ENCODE data around the gene SEMA4G. TPM values are rescaled to one million over a fixed set of nuclear protein-coding genes. Genes with fewer than 3 reads are reported as not detected.

SEMA4G gene
- total and polyA plus RNA-seq, 2 of the 4 experiments (the other 2 are of a cell fraction): 0.90 to 8.7 TPM

- H3K4me3 ChIP-seq (ENCODE audit: insufficient read depth, low read depth, low read length): no peak overlapping the region
- BruUV-seq (replicated peaks): no TSS peak
These were observed 20.4 kb upstream of the SEMA4G start for GRCh38 chr10:100948916-100949315.

More at GRCh38 chr10:100948916-100949315, 20.4 kb upstream of the SEMA4G start:
- no peak overlapping the region for H2BK15ac ChIP-seq (ENCODE audit: low read depth, low read length)
- no peak overlapping the region for H4K8ac ChIP-seq (ENCODE audit: low read depth in 2 of 2, low read length in 2 of 2)
- H3K27ac ChIP-seq (ENCODE audit: insufficient read depth, low read length): no peak overlapping the region
- H3K4me1 ChIP-seq (ENCODE audit: control insufficient read depth, insufficient read depth, low read length): no peaks in the 10 kb centered on the region
- in situ Hi-C loops (cut with MboI; ENCODE audit: low sequenced_read_pairs): loop anchor here (25.0 kb wide), 1 partner anchor 863 kb away; the partner anchor contains the start of gene OGA
- H3K9me3 ChIP-seq (ENCODE audit: control insufficient read depth, insufficient read depth, low read length): no peaks in the 10 kb centered on the region
- no peak overlapping the region for H3K4ac ChIP-seq (ENCODE audit: low read depth, low read length)
- H2AFZ ChIP-seq (replicated peaks; ENCODE audit: low read length, poor library complexity): no peak overlapping the region
- H3K36me3 ChIP-seq (ENCODE audit: control insufficient read depth, insufficient read depth, low read length): peaks cover 35% of the 10 kb centered on the region
- 100% methylated on average over 2 of the region's 3 CpGs; no CpG with 5 or more reads in 1 of the 2 experiments for WGBS, 2 experiments (ENCODE audit: extremely low coverage in 2 of 2, insufficient read length in 1 of 2)
- intact Hi-C loops (cut with micrococcal nuclease): no loop called here
- H2BK20ac ChIP-seq (ENCODE audit: low read depth, low read length): no peak overlapping the region
- H3K56ac ChIP-seq (ENCODE audit: extremely low read depth, insufficient read depth, low read length): no peak overlapping the region
- H3K79me1 ChIP-seq (ENCODE audit: low read depth in 1 of 2, low read length in 2 of 2): peaks cover 0 to 4% of the 10 kb centered on the region in 2 experiments; a peak in 1 of 4 replicates
- no peak overlapping the region for H3K4me2 ChIP-seq (ENCODE audit: low read depth, low read length)
- dilution Hi-C loops (cut with HindIII; ENCODE audit: low sequenced_read_pairs, unreplicated experiment): no loop called here
- H4K20me1 ChIP-seq (ENCODE audit: insufficient read depth, low read length): no peaks in the 10 kb centered on the region
- no peak overlapping the region for H4K91ac ChIP-seq (ENCODE audit: insufficient read depth, low read depth, low read length)
- H4K5ac ChIP-seq (ENCODE audit: low read depth, low read length): no peak overlapping the region
- no peak overlapping the region for H3K23ac ChIP-seq (ENCODE audit: low read depth, low read length)
- no peak for TF ChIP-seq ELK1 (IDR thresholded peaks at IDR 0.05; ENCODE audit: borderline replicate concordance, low read depth, low read length)
- TF ChIP-seq USF2 (IDR thresholded peaks at IDR 0.05; ENCODE audit: low read depth, low read length): no peak
- TF ChIP-seq POLR2A (IDR thresholded peaks at IDR 0.05; ENCODE audit: low read depth, low read length): no peak
- TF ChIP-seq FOS (IDR thresholded peaks at IDR 0.05; ENCODE audit: low read depth, low read length): no peak
- TF ChIP-seq NFE2L2 (IDR thresholded peaks at IDR 0.05; ENCODE audit: low read depth, low read length): no peak
- no peak for TF ChIP-seq CHD1 (IDR thresholded peaks at IDR 0.05; ENCODE audit: low read depth, low read length)
- TF ChIP-seq RFX5 (IDR thresholded peaks at IDR 0.05; ENCODE audit: low read depth, low read length): no peak
- TF ChIP-seq SMC3 (IDR thresholded peaks at IDR 0.05; ENCODE audit: low read depth, low read length): no peak
- TF ChIP-seq MAZ (IDR thresholded peaks at IDR 0.05; ENCODE audit: borderline replicate concordance, low read depth, low read length): no peak
- no peak for TF ChIP-seq RAD21 (IDR thresholded peaks at IDR 0.05; ENCODE audit: low read length)
- TF ChIP-seq MAFK (IDR thresholded peaks at IDR 0.05; ENCODE audit: low read depth, low read length): no peak
- no peak for TF ChIP-seq CEBPB (IDR thresholded peaks at IDR 0.05; ENCODE audit: low read depth, low read length)
- TF ChIP-seq BHLHE40 (IDR thresholded peaks at IDR 0.05; ENCODE audit: low read depth, low read length): no peak
- TF ChIP-seq MXI1 (IDR thresholded peaks at IDR 0.05; ENCODE audit: borderline replicate concordance, low read depth, low read length): no peak
- TF ChIP-seq CTCF (conservative IDR thresholded peaks at IDR 0.05; ENCODE audit: low read depth, low read length): no peak
- no peak for TF ChIP-seq RCOR1 (IDR thresholded peaks at IDR 0.05; ENCODE audit: insufficient replicate concordance, low read length)
- no peak overlapping the region for H2BK120ac ChIP-seq (ENCODE audit: low read depth, low read length)
- H3K18ac ChIP-seq (ENCODE audit: low read depth, low read length): no peak overlapping the region
- no peak for DNase-seq
- H2AK9ac ChIP-seq (replicated peaks; ENCODE audit: low read depth, low read length, poor library complexity): no peak overlapping the region
- H2AK5ac ChIP-seq (ENCODE audit: low read depth, low read length): no peak overlapping the region
- CTCF ChIA-PET: no interaction called here
- no peaks in the 10 kb centered on the region for H3K9me1 ChIP-seq (ENCODE audit: insufficient read depth, low read length)
- no peaks in the 10 kb centered on the region for H3K27me3 ChIP-seq (ENCODE audit: control insufficient read depth, insufficient read depth, low read length)
- no peak overlapping the region for H2BK5ac ChIP-seq (ENCODE audit: low read depth, low read length, poor library complexity, severe bottlenecking)
- ATAC-seq (ENCODE audit: low read depth): no peak
- H3K9ac ChIP-seq (ENCODE audit: low read depth, low read length): no peak overlapping the region
- POLR2A ChIA-PET (ENCODE audit: unreplicated experiment): no interaction called here
- H3K14ac ChIP-seq (replicated peaks; ENCODE audit: low read depth, low read length): no peak overlapping the region
